ENCODE data around the gene STRN3.

DNA sequence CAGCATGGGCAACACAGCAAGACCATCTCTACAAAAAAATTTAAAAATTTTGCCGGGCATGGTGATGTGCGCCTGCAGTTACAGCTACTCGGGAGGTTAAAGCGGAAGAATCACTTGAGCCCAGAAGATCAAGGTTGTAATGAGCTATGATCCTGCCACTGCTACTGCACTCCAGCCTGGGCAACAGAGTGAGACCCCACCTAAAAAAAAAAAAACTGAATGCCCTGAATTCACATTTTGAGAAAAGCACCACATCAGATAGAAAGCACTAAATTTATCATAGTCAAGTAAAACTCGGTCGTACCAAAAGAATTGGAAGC lies 24.9 kb downstream of the STRN3 start:
- TF ChIP-seq EZH2phosphoT487 (IDR thresholded peaks at IDR 0.05; ENCODE audit: low read depth, severe bottlenecking, unreplicated experiment) (no peak), EZH2 (IDR thresholded peaks at IDR 0.05; ENCODE audit: borderline replicate concordance) (no peak)
- TF ChIP-seq, protein P1, sequence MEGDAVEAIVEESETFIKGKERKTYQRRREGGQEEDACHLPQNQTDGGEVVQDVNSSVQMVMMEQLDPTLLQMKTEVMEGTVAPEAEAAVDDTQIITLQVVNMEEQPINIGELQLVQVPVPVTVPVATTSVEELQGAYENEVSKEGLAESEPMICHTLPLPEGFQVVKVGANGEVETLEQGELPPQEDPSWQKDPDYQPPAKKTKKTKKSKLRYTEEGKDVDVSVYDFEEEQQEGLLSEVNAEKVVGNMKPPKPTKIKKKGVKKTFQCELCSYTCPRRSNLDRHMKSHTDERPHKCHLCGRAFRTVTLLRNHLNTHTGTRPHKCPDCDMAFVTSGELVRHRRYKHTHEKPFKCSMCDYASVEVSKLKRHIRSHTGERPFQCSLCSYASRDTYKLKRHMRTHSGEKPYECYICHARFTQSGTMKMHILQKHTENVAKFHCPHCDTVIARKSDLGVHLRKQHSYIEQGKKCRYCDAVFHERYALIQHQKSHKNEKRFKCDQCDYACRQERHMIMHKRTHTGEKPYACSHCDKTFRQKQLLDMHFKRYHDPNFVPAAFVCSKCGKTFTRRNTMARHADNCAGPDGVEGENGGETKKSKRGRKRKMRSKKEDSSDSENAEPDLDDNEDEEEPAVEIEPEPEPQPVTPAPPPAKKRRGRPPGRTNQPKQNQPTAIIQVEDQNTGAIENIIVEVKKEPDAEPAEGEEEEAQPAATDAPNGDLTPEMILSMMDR (IDR thresholded peaks at IDR 0.05; ENCODE audit: poor library complexity): no peak
